G401 (cell line): ENCODE data around the gene BBS9. TPM values are rescaled to one million over a fixed set of nuclear protein-coding genes. Genes with fewer than 3 reads are reported as not detected.

Source experiments
- DNase-seq: peaks from one replicate; pipeline ENCODE4 v3.0.0-alpha.2; 2015; ENCODE audit warnings: low spot score
- in situ Hi-C: cut with HindIII; loops from 2 replicates; pipeline ENCODE4 v1.10.0; 2016; ENCODE audit warnings: low sequenced_read_pairs, mixed read lengths
- total RNA-seq: library from RNA; depleted of rRNA; stranded (reverse); fragments of >200 nt; shearing (Covaris generic); gene quantifications from 2 replicates; pipeline ENCODE4 v1.2.3, GENCODE V29; 2014

The BBS9 gene
- total RNA-seq, 1 experiment from 2014 or later = 17.7 TPM

GRCh38 chr7:33412331-33412730 lies 283.0 kb downstream of the BBS9 start:
- no peak for DNase-seq
- in situ Hi-C loops = no loop called here

- no peak for DNase-seq
- in situ Hi-C loops = no loop called here
Observed at GRCh38 chr7:33418251-33418701, 288.9 kb downstream of the BBS9 start.

- in situ Hi-C loops = no loop called here
- DNase-seq = no peak
Observed at GRCh38 chr7:33420311-33420940, 291.1 kb downstream of the BBS9 start.

- no peak for DNase-seq
- in situ Hi-C loops = no loop called here
Observed at GRCh38 chr7:33421429-33421828, 292.1 kb downstream of the BBS9 start.

GRCh38 chr7:33422141-33422540 lies 292.8 kb downstream of the BBS9 start:
- DNase-seq = no peak
- in situ Hi-C loops = no loop called here

- in situ Hi-C loops = no loop called here
- no peak for DNase-seq
Observed at GRCh38 chr7:33422825-33423645, 293.7 kb downstream of the BBS9 start.

GRCh38 chr7:33423646-33424020 lies 294.3 kb downstream of the BBS9 start:
- in situ Hi-C loops = no loop called here
- no peak for DNase-seq

- in situ Hi-C loops = no loop called here
Observed at GRCh38 chr7:33425395-33425794, 296.0 kb downstream of the BBS9 start.

GRCh38 chr7:33425929-33426678 lies 296.7 kb downstream of the BBS9 start:
- no peak for DNase-seq
- in situ Hi-C loops = no loop called here

More at GRCh38 chr7:33425395-33425794, 296.0 kb downstream of the BBS9 start:
- DNase-seq = no peak

GRCh38 chr7:33428415-33428814 lies 299.1 kb downstream of the BBS9 start:
- in situ Hi-C loops = no loop called here

GRCh38 chr7:33431543-33431942 lies 302.2 kb downstream of the BBS9 start:
- no peak for DNase-seq
- in situ Hi-C loops = no loop called here

More at GRCh38 chr7:33428415-33428814, 299.1 kb downstream of the BBS9 start:
- no peak for DNase-seq

- no peak for DNase-seq
- in situ Hi-C loops = no loop called here
Observed at GRCh38 chr7:33432821-33433220, 303.5 kb downstream of the BBS9 start.

GRCh38 chr7:33433357-33433756 lies 304.0 kb downstream of the BBS9 start:
- no peak for DNase-seq
- in situ Hi-C loops = no loop called here

GRCh38 chr7:33444511-33444910 lies 315.1 kb downstream of the BBS9 start:
- in situ Hi-C loops = no loop called here
- no peak for DNase-seq

- no peak for DNase-seq
- in situ Hi-C loops = no loop called here
Observed at GRCh38 chr7:33446551-33446950, 317.2 kb downstream of the BBS9 start.

- DNase-seq = peak; percentile 6
- in situ Hi-C loops = no loop called here
Observed at GRCh38 chr7:33448035-33448434, 318.7 kb downstream of the BBS9 start.

GRCh38 chr7:33449847-33450246 lies 320.5 kb downstream of the BBS9 start:
- in situ Hi-C loops = no loop called here
- DNase-seq = no peak

- in situ Hi-C loops = no loop called here
- no peak for DNase-seq
Observed at GRCh38 chr7:33452805-33453502, 323.6 kb downstream of the BBS9 start.

GRCh38 chr7:33457039-33457438 lies 327.7 kb downstream of the BBS9 start:
- DNase-seq = no peak
- in situ Hi-C loops = no loop called here
